ENCODE data around the gene ARMC9.

DNA sequence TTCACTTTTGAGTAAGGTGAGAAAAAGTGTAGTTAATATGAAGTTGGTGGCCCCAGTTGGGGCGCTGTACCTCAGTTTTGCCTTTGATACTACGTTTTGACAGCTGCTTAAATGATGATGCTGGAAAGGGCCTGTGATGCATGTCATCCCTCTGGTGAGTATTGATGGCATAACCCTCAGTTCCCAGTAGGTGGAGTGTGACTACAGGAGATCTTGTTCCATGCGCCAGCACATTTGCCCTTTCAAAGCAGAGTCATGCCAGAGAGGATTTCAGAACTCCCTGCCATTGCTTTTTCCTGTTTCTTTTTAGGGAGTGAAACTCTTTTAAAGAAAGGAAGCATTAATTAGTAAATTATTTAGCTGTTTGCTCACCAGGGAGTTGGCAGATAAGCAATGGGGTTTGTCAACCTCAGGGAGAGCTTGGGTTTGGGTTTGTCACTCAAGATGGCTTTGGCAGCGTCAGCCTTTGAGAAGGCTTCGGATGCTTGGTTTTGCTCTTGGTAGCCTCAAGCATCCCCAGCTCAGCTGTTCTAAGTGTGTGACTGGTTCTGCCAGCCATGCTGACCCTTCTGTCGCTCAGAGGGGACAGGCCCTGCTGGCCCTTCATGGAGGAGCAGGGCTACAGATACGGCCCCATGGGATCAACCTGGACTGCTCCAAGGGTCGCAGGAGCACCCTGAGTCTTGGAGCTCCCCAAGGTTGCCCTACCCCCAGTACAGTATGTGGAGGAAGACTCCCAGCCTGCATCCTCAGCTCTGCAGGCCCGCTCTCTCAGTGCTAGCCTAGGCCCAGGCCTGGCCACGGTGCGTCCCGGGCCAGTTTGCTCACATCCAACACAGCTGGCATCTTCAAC, 29.1 kb downstream of the ARMC9 start:
- no peak for TF ChIP-seq POLR2AphosphoS5 (IDR thresholded peaks at IDR 0.05; ENCODE audit: low read depth, low read length)
- TF ChIP-seq SIN3A (IDR thresholded peaks at IDR 0.05; ENCODE audit: low read depth) = no peak
- TF ChIP-seq, protein P1, sequence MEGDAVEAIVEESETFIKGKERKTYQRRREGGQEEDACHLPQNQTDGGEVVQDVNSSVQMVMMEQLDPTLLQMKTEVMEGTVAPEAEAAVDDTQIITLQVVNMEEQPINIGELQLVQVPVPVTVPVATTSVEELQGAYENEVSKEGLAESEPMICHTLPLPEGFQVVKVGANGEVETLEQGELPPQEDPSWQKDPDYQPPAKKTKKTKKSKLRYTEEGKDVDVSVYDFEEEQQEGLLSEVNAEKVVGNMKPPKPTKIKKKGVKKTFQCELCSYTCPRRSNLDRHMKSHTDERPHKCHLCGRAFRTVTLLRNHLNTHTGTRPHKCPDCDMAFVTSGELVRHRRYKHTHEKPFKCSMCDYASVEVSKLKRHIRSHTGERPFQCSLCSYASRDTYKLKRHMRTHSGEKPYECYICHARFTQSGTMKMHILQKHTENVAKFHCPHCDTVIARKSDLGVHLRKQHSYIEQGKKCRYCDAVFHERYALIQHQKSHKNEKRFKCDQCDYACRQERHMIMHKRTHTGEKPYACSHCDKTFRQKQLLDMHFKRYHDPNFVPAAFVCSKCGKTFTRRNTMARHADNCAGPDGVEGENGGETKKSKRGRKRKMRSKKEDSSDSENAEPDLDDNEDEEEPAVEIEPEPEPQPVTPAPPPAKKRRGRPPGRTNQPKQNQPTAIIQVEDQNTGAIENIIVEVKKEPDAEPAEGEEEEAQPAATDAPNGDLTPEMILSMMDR (IDR thresholded peaks at IDR 0.05 in 2 of 3, conservative IDR thresholded peaks at IDR 0.05 in 1 of 3; ENCODE audit: borderline replicate concordance in 1 of 3, insufficient read depth in 1 of 3, low read depth in 2 of 3, low read length in 2 of 3) = peak; percentile 77 to 80 (median 80)
- peak; percentile 92 for TF ChIP-seq RAD21 (IDR thresholded peaks at IDR 0.05; ENCODE audit: low read depth)
- TF ChIP-seq ZNF274 (IDR thresholded peaks at IDR 0.05; ENCODE audit: low read depth, low read length) = no peak
- TF ChIP-seq EZH2 (IDR thresholded peaks at IDR 0.05) = no peak
- TF ChIP-seq POLR2A (IDR thresholded peaks at IDR 0.05; ENCODE audit: borderline replicate concordance, extremely low read depth, insufficient read depth, insufficient read length) = no peak
- TF ChIP-seq FOSL1 (IDR thresholded peaks at IDR 0.05; ENCODE audit: low read depth) = no peak
- TF ChIP-seq, protein P2, sequence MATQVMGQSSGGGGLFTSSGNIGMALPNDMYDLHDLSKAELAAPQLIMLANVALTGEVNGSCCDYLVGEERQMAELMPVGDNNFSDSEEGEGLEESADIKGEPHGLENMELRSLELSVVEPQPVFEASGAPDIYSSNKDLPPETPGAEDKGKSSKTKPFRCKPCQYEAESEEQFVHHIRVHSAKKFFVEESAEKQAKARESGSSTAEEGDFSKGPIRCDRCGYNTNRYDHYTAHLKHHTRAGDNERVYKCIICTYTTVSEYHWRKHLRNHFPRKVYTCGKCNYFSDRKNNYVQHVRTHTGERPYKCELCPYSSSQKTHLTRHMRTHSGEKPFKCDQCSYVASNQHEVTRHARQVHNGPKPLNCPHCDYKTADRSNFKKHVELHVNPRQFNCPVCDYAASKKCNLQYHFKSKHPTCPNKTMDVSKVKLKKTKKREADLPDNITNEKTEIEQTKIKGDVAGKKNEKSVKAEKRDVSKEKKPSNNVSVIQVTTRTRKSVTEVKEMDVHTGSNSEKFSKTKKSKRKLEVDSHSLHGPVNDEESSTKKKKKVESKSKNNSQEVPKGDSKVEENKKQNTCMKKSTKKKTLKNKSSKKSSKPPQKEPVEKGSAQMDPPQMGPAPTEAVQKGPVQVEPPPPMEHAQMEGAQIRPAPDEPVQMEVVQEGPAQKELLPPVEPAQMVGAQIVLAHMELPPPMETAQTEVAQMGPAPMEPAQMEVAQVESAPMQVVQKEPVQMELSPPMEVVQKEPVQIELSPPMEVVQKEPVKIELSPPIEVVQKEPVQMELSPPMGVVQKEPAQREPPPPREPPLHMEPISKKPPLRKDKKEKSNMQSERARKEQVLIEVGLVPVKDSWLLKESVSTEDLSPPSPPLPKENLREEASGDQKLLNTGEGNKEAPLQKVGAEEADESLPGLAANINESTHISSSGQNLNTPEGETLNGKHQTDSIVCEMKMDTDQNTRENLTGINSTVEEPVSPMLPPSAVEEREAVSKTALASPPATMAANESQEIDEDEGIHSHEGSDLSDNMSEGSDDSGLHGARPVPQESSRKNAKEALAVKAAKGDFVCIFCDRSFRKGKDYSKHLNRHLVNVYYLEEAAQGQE (IDR thresholded peaks at IDR 0.05; ENCODE audit: low read depth) = no peak
- no peak for TF ChIP-seq ZFX (IDR thresholded peaks at IDR 0.05)
- no peak for TF ChIP-seq CBX3 (IDR thresholded peaks at IDR 0.05; ENCODE audit: low read depth)
- TF ChIP-seq ELF1 (IDR thresholded peaks at IDR 0.05; ENCODE audit: borderline replicate concordance, low read depth) = no peak
